Endothelial cell of umbilical vein (primary cell): ENCODE data around the gene TMEM273.

Source experiments
- CTCF ChIP-seq, 2 donors: IDR thresholded peaks; 1 replicate in 1 of 2; 2 replicates in 1 of 2; pipeline ENCODE4 v1.5.1; 2011; ENCODE audit warnings: low read length in 2 of 2, mild to moderate bottlenecking in 2 of 2, moderate library complexity in 2 of 2, control low read depth in 1 of 2, inconsistent platforms in 1 of 2, low read depth in 1 of 2; ENCODE audit not compliant: insufficient read depth in 1 of 2; ENCODE audit errors: extremely low read depth in 1 of 2
- POLR2A ChIP-seq: IDR thresholded peaks from 2 replicates; pipeline ENCODE4 v1.6.1; 2012; ENCODE audit warnings: low read depth, mild to moderate bottlenecking, control low read depth, low read length

GRCh38 chr10:49237985-49238384, 49.8 kb upstream of the TMEM273 start:
- no peak for TF ChIP-seq CTCF (IDR thresholded peaks at IDR 0.05; ENCODE audit: extremely low read depth in 1 of 2, insufficient read depth in 1 of 2, low read depth in 1 of 2, low read length in 2 of 2)
- no peak for TF ChIP-seq POLR2A
